ENCODE results near the gene GRIN3B.

DNA sequence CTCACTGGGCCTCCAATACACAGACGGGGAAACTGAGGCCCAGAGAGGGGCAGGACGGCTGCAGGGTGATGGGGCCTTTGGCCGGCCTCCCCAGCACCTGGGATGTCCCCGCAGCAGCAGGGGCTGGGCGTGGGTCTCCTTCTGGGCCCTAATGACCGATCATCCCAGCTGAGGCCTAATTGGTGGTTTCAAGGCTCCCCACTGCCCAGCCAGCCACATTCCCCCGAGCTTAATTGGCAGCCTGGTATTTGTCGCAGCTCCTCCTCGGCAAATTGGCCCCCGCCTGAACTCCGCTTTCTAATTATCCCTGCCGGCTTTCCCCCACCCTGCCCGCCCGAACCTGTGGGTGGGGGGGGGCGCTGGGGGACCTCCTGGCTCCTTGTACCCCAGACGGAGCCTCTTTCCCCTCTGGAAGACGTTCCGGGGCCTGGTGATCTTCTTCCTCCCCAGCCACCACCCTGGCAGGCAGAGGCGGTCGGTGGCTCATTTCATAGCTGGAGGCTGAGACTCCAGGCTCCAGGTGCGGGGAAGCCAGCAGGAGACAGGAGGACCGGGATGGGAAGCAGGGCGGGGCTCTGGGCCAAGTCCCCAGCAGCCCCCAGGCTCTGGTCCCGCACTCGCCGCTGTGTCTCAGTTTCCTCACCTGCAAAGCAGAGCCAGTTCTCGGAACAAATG, 43.3 kb upstream of the GRIN3B start:
- TF ChIP-seq, protein P1, sequence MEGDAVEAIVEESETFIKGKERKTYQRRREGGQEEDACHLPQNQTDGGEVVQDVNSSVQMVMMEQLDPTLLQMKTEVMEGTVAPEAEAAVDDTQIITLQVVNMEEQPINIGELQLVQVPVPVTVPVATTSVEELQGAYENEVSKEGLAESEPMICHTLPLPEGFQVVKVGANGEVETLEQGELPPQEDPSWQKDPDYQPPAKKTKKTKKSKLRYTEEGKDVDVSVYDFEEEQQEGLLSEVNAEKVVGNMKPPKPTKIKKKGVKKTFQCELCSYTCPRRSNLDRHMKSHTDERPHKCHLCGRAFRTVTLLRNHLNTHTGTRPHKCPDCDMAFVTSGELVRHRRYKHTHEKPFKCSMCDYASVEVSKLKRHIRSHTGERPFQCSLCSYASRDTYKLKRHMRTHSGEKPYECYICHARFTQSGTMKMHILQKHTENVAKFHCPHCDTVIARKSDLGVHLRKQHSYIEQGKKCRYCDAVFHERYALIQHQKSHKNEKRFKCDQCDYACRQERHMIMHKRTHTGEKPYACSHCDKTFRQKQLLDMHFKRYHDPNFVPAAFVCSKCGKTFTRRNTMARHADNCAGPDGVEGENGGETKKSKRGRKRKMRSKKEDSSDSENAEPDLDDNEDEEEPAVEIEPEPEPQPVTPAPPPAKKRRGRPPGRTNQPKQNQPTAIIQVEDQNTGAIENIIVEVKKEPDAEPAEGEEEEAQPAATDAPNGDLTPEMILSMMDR (IDR thresholded peaks at IDR 0.05), result no peak
- TF ChIP-seq POLR2AphosphoS5 (IDR thresholded peaks at IDR 0.05) (no peak), POLR2A (IDR thresholded peaks at IDR 0.05) (no peak)
